ENCODE results near the gene DRC1.
"Not testable (repeated sequence)": the region's sequence is repeated elsewhere in the genome, so short reads cannot be mapped to it uniquely, and the experiment has no call there.

DRC1 gene

GRCh38 chr2:26465266-26465925, 63.7 kb downstream of the DRC1 start:
- FAIRE-seq, result no peak

DNA sequence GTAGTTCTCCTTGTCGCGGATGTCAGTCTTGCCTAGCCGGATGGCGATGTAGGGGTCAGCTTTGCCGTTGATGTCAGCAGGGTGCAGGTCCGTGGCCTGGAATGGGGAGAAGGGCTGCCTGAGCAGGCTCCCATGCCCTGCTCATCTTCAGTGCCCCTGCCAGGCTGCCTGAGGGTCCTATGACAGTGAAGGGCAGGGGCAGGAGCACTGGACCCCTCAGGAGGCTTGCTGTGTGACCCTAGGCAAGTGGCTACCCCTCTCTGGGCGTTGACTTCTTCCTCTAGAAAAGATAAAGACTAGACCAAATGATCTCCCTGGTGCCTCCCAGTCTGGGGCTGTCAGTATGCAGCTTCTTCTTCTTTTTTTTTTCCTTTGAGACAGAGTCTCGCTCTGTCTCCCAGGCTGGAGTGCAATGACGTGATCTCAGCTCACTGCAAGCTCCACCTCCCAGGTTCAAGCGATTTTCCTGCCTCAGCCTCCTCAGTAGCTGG, 64.3 kb downstream of the DRC1 start:
- FAIRE-seq, result no peak

- no peak for FAIRE-seq
Measured at GRCh38 chr2:26466662-26467310, 65.1 kb downstream of the DRC1 start.

- not testable (repeated sequence) for FAIRE-seq
Measured at GRCh38 chr2:26468544-26468943, 66.8 kb downstream of the DRC1 start.

DNA sequence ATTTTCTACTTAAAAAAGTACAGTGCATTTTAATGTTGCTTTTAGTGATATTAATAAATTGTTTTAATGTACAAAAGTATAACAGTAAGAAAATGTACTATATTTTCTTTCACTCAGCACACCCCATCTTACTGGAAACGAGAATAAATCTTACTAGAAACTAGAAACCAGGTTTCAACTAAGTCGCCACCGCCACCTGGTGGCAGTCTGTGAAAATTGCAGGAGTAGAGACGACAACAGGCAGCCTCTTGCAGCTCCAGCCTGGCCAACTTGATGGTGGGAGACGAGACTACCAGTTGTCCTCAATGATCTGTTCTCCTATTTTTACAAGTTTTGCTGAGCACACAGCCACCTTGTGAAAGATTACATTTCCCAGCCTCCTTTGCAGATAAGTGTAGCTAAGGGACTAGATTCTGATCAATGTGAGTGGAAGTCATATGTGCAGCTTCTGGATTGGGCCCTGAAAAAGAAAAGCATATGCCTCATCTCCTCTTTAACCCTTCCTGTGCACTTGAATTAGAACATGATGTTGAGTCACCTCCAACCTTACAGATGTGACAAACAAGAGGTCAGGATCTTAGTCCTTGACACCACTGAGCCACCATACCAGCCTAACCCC, 67.5 kb downstream of the DRC1 start:
- FAIRE-seq, result peak; percentile 43

DNA sequence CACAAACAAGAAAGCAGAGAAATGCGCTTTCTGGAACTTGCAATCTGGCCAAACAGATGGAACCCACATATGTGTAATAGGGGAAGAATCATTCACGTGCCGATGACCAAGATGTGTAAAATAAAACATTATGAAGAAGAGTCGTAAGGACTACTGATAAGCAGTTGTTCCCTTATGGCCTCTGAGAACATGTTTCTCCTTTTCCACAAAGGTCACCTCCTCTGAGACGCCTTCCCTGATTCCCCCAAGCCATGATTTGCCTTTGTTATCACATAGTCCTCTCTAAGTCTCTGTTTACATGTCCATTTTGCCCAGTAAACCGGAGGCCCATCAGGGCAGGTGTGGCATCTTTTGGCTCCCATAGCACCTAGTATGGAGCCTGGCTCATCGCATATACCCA, 68.2 kb downstream of the DRC1 start:
- FAIRE-seq, result no peak

- FAIRE-seq, result no peak
Measured at GRCh38 chr2:26470601-26471260, 69.0 kb downstream of the DRC1 start.

DNA sequence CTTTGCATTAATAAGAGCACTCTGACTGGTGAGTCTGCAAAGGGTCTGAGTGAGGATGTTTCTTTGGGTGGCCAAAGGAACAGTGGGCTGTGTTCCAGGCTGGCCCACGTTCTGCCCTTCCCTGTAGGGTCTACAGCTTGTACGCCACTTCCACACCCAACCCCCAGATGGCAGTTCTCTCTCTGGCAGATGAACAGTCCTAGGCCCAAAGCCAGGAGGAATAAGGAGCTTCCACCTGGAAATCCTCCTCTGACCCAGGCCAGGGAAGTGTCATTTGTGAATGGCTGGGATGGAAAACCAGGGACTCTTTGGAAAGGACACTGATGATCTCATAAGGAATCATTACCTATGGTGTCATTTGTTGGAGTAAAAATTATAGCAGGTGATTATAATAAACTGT, 69.6 kb downstream of the DRC1 start:
- no peak for FAIRE-seq

GRCh38 chr2:26471766-26472706, 70.3 kb downstream of the DRC1 start:
- no peak for FAIRE-seq

- no peak for FAIRE-seq
Measured at GRCh38 chr2:26472821-26473655, 71.3 kb downstream of the DRC1 start.

DNA sequence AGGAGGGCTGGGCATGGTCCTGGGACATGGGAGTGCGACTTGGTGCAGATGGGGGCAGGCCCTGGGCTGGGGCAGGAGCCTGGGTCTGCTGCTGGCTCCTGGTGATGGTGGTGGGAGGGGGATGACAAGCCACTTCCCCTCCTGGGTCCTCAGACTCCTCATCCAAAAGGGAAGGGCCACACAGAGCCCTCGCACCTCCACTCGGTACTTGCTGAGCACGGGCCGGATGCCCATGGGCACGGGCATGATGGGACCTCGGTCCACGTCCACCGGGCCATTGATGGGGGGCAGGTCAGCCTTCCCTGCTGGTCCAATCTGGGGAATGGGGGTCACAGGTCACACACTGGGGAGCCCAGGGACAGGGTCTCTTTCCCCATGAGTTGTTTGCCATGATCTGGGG, 72.1 kb downstream of the DRC1 start:
- FAIRE-seq, result no peak

DNA sequence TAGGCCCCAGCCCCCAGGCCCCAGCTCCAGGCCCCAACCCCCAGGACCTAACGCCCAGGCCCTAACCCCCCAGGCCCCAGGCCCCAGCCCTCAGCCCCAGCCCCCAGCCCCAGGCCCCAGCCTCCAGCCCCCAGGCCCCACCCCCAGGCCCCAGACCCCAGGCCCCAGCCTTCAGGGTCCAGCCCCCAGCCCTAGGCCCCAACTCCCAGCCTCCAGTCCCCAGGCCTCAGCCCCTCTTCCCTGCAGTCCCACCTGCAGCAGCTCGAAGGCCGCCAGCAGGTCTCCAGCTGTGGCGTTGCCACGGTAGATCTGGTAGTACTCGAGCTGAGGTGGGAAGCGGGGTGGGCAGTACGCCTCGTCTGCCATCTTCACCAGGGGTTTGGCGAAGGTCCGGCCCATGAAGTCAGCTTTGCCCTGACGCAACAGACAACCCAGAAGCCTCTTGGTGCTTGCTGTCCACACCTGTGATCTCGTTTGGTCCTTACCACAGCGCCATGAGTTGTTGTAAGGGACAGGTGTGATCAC, 72.6 kb downstream of the DRC1 start:
- FAIRE-seq, result no peak

DNA sequence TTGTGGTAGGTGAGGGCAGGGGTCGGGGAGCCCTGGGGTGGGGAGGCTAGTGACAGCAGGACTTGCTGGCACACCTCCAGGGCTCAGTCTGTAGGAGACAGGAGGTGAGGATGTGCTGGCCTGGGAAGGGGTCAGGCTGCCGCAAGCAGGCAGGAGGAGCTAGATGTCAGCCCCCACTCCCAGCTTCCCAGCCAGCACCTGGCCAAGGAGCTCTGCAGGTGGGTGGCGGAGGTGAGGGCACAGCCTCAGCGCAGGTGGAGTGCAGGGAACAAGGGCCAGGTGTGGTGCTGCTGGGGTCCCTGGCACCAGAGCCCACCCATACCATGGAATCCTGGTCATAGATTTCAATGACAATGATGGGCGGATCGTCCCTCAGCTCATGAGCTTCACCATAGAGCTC, 73.3 kb downstream of the DRC1 start:
- FAIRE-seq, result no peak

GRCh38 chr2:26475832-26476501, 74.2 kb downstream of the DRC1 start:
- no peak for FAIRE-seq

DNA sequence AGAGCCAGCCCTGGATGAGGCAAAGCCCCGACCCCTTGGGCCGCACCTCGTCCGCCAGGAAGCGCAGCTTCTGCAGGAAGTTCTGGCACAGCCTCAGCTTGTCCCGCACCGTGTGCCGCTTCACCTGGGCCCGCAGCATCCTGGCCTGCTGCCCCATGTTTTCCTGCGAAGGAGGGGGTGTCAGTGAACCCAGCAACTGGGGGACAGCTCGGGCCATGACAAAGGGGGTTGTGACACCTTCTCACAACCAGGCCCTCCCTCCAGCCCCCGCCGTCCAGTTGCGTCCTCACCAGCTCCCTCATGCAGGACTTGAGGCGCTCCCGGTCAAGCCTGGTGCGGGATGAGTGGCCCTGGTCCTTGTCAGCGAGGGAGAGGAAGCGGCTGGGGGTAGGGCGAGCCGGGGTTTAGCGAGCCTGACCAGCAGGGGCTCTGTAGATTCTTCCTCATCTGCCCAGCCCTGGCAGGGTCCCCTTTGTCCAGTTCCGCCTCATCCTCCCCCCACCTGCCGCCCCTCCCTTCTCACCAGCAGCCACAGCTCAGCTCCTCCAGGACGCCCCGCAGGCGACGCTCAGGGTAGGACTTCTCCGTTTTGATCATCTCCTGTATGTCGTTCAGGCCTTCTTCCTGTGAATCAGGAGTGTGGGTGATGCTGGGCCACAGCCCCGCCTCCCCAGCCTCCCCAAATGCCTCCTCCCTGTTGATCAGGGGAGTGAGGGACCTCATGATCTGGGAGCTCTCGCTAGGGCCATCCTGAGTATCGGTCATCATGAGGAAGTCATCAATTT, 75.6 kb downstream of the DRC1 start:
- FAIRE-seq, result no peak

DNA sequence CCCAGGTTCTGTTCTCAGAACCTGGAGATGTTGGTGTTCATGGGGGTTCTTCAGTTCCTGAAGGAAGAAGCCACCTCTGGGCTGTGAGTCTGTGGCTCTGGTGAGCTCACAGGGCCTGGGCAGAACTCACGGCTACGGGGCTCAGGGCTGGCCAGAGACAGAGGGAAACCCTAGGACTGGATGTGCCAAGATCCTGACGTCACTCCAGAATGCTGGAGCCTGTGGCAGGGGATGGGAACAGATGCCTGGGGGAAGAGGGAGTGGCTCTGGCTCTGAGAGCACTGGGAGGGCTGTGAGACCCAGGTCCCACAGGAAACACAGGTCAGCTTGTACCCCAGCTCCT, 76.2 kb downstream of the DRC1 start, which contains the start of gene OTOF:
TSS of gene OTOF (minus strand) at position 214 of the 343 bp plus-strand sequence.
- FAIRE-seq, result no peak

DNA sequence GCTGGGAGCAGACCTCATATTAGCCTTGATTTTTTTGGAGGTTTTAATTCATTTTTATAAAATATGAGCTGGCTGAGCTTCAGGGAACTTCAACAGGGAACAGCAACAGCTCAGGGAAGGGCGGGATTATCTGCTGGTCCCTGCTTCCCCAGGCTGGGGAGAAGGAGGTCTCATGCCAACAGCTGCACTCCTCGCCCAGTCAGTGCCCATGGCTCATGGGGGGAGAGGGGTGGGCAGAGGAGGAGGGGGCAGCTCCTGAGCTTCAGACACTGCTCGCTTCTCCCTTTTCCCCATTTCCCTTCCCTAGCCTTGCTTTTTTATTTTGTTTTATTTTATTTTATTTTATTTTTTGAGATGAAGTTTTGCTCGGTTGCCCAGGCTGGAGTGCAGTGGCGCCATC, 76.6 kb downstream of the DRC1 start:
- no peak for FAIRE-seq

- FAIRE-seq, result no peak
Measured at GRCh38 chr2:26479131-26479788, 77.5 kb downstream of the DRC1 start.
